CD4-positive, alpha-beta memory T cell (primary cell): Measurements from ENCODE around the gene AOC2. TPM values are rescaled to one million over a fixed set of nuclear protein-coding genes. Genes with fewer than 3 reads are reported as not detected.
"Not testable (repeated sequence)": the region's sequence is repeated elsewhere in the genome, so short reads cannot be mapped to it uniquely, and the experiment has no call there.

ENCODE experiments used
- CTCF ChIA-PET: fragments of 350-600 bp; sonication (Branson Sonifier 250); formaldehyde crosslinking; loops from one replicate; lab custom pipeline; 2021; ENCODE audit warnings: inconsistent platforms; ENCODE audit not compliant: partially characterized antibody; lab: Charles Lee
- POLR2A ChIA-PET: fragments of 350-600 bp; sonication (Branson Sonifier 250); formaldehyde crosslinking; loops from one replicate; lab custom pipeline; 2021; ENCODE audit not compliant: partially characterized antibody; lab: Charles Lee
- DNase-seq, 5 donors: peaks; one replicate each; pipeline versions ENCODE4 v3.0.0 to v3.0.0-alpha.2; 2020 to 2022; ENCODE audit warnings: mixed read lengths in 1 of 5
- H3K27ac ChIP-seq: one replicate; pipeline ENCODE4 v1.7.0; 2013; ENCODE audit warnings: low read depth, low read length
- H3K27me3 ChIP-seq: 2 replicates; pipeline ENCODE4 v1.7.0; 2013; ENCODE audit warnings: mild to moderate bottlenecking, low read length, moderate library complexity; ENCODE audit not compliant: insufficient read depth
- H3K36me3 ChIP-seq: 2 replicates; pipeline ENCODE4 v1.7.0; 2013; ENCODE audit warnings: mild to moderate bottlenecking, low read length, moderate library complexity; ENCODE audit not compliant: insufficient read depth
- H3K4me1 ChIP-seq: 2 replicates; pipeline ENCODE4 v1.7.0; 2013; ENCODE audit warnings: mild to moderate bottlenecking, low read length, moderate library complexity; ENCODE audit not compliant: insufficient read depth
- H3K4me3 ChIP-seq, 2 donors: one replicate each; pipeline ENCODE4 v1.7.0; 2013; ENCODE audit warnings: low read length in 2 of 2, mild to moderate bottlenecking in 1 of 2
- H3K9me3 ChIP-seq, 2 donors: one replicate each; pipeline ENCODE4 v1.7.0; 2013; ENCODE audit warnings: low read length in 2 of 2, control low read depth in 1 of 2; ENCODE audit not compliant: control insufficient read depth in 1 of 2
- H3K27ac Mint-ChIP-seq, 7 donors: one replicate each; pipeline ENCODE4 v1.8.0; 2020 to 2021; ENCODE audit warnings: mixed read lengths in 7 of 7, mild to moderate bottlenecking in 6 of 7, inconsistent platforms in 3 of 7, moderate library complexity in 3 of 7
- H3K27me3 Mint-ChIP-seq, 2 donors: one replicate each; pipeline ENCODE4 v1.8.0; 2020 to 2021; ENCODE audit warnings: mixed read lengths in 2 of 2
- H3K36me3 Mint-ChIP-seq, 2 donors: one replicate each; pipeline ENCODE4 v1.8.0; 2020 to 2021; ENCODE audit warnings: mixed read lengths in 2 of 2, inconsistent platforms in 1 of 2, mild to moderate bottlenecking in 1 of 2
- H3K4me1 Mint-ChIP-seq, 4 donors: one replicate each; pipeline ENCODE4 v1.8.0; 2020 to 2021; ENCODE audit warnings: mixed read lengths in 4 of 4, mild to moderate bottlenecking in 1 of 4
- H3K4me3 Mint-ChIP-seq, 8 donors: one replicate each; pipeline ENCODE4 v1.8.0; 2020 to 2021; ENCODE audit warnings: mixed read lengths in 8 of 8, mild to moderate bottlenecking in 7 of 8, moderate library complexity in 6 of 8, inconsistent platforms in 3 of 8
- H3K9me3 Mint-ChIP-seq, 8 donors: one replicate each; pipeline ENCODE4 v1.8.0; 2020 to 2021; ENCODE audit warnings: mixed read lengths in 8 of 8, mild to moderate bottlenecking in 5 of 8, inconsistent platforms in 3 of 8, moderate library complexity in 1 of 8
- intact Hi-C: fragments of 100-400 bp; cut with micrococcal nuclease; formaldehyde crosslinking; loops from one replicate; pipeline ENCODE4 v1.15.1; 2023
- polyA plus RNA-seq, 2 donors: library from polyadenylated mRNA; unstranded; fragments of 300-500 nt; fragmentation: Illumina TruSeq; gene quantifications; one replicate each; pipeline ENCODE4 v1.2.3, GENCODE V29; 2021
- total RNA-seq, 2 experiments: library from RNA; stranded (reverse); gene quantifications; one replicate each; pipeline ENCODE4 v1.2.3, GENCODE V29; 2021

AOC2 gene
- total and polyA plus RNA-seq, 4 experiments from 2014 or later: 0.17 to 2.7 (median 2.7) TPM; not detected in 1

DNA sequence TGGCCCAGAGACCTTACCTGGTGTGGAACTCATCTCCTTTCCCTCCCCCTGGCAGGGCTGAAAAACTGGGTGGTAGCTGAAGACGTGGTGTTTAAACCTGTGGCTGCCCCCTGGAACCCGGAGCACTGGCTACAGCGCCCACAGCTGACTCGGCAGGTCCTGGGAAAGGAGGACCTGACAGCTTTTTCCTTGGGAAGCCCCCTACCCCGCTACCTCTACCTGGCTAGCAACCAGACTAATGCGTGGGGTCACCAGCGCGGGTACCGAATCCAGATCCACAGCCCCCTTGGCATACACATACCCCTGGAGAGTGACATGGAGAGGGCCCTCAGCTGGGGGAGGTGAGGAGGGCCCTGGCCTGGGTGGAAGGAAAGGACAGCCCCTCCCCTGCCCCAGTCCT lies 4.7 kb downstream of the AOC2 start:
- H3K4me3 ChIP-seq: no peak overlapping the region
- H3K27me3 ChIP-seq: no peaks in the 10 kb centered on the region
- H3K36me3 ChIP-seq: peaks cover 4% of the 10 kb centered on the region
- peaks cover 0 to 3% of the 10 kb centered on the region in 2 donors for H3K27me3 Mint-ChIP-seq
- peak overlapping the region in 1 of 7 donors; percentile 17 for H3K27ac Mint-ChIP-seq
- no peaks in the 10 kb centered on the region for H3K4me1 ChIP-seq
- intact Hi-C loops: no loop called here
- no peaks in the 10 kb centered on the region for H3K9me3 ChIP-seq
- ChIA-PET CTCF (no interaction called here), POLR2A (no interaction called here)
- H3K27ac ChIP-seq: no peak overlapping the region
- H3K9me3 Mint-ChIP-seq: no peaks in the 10 kb centered on the region
- peaks cover 3 to 20% of the 10 kb centered on the region in 2 donors for H3K36me3 Mint-ChIP-seq
- peaks cover 0 to 8% (median 4%) of the 10 kb centered on the region in 4 donors for H3K4me1 Mint-ChIP-seq
- no peak overlapping the region for H3K4me3 Mint-ChIP-seq
- no peak for DNase-seq

DNA sequence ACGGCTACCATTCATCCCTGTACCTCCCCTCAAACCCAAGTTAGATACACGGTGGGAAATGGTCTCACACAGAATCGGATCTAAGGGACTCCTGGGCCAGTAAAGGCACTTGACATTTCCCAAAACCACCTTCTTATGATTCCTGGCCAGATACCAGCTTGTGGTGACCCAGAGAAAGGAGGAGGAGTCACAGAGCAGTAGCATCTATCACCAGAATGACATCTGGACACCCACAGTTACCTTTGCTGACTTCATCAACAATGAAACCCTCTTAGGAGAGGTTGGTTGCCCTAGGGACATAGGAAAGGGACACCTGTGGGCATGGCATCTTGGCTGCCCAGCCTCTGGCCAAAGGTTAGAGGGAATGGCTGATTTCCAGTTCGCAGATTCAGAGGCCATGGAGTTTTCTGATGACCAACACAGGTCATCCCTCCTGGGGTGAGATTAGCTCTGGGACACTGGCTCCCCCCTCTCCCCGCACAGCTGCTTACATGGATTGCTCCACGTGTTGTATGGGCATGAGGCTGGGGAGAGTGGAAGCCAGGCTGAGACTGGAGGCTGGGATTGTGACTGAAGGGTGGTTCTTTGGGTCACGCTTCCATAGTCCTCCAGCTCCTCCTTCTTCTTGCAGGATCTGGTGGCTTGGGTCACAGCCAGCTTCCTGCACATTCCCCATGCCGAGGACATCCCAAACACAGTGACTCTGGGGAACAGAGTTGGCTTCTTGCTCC lies 5.2 kb downstream of the AOC2 start:
- DNase-seq: no peak
- peaks cover 0 to 3% of the 10 kb centered on the region in 2 donors for H3K27me3 Mint-ChIP-seq
- H3K27ac Mint-ChIP-seq: peak overlapping the region in 2 of 7 donors; percentile 17 to 48
- no peaks in the 10 kb centered on the region for H3K9me3 Mint-ChIP-seq
- Histone ChIP-seq H3K4me1 (no peaks in the 10 kb centered on the region), H3K36me3 (no peaks in the 10 kb centered on the region), H3K27me3 (no peaks in the 10 kb centered on the region), H3K27ac (no peak overlapping the region), H3K9me3 (no peaks in the 10 kb centered on the region), H3K4me3 (no peak overlapping the region)
- no peak overlapping the region for H3K4me3 Mint-ChIP-seq
- intact Hi-C loops: no loop called here
- ChIA-PET CTCF (no interaction called here), POLR2A (no interaction called here)
- peaks cover 0 to 8% (median 4%) of the 10 kb centered on the region in 4 donors for H3K4me1 Mint-ChIP-seq
- peaks cover 0 to 14% of the 10 kb centered on the region in 2 donors for H3K36me3 Mint-ChIP-seq

DNA sequence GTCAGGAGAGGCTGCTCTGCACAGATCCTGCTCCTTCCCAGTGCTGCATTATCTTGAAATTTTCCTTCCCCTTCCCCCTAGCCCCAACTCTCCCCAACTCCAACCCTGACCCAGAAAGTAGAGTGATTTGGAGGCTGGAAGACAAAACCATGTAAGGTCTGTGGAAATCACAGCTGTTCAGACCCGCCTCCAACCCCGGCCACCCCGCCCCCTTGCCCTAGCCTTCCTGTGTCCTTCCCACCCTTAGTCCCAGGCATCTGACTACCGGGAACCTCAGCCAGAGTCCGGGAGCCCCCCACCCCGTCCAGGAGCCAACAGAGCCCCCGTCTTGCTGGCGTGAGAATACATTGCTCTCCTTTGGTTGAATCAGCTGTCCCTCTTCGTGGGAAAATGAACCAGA lies 6.6 kb downstream of the AOC2 start, which contains the start of gene AOC3:
Gene AOC3 (plus strand): TSS at position 246 of the 400 bp plus-strand sequence. CDS start 145 bp downstream, at position 391.
- Histone ChIP-seq H3K36me3 (no peaks in the 10 kb centered on the region), H3K4me1 (no peaks in the 10 kb centered on the region), H3K9me3 (no peaks in the 10 kb centered on the region), H3K27ac (no peak within 1 kb of the TSS), H3K4me3 (no peak within 1 kb of the TSS), H3K27me3 (no peaks in the 10 kb centered on the region)
- no peak for DNase-seq
- H3K4me3 Mint-ChIP-seq: no peak within 1 kb of the TSS
- no peaks in the 10 kb centered on the region for H3K9me3 Mint-ChIP-seq
- CTCF ChIA-PET: no interaction called here
- intact Hi-C loops: no loop called here
- H3K27ac Mint-ChIP-seq: no peak within 1 kb of the TSS
- H3K36me3 Mint-ChIP-seq: peaks cover 0 to 4% of the 10 kb centered on the region in 2 donors
- POLR2A ChIA-PET: no interaction called here
- H3K4me1 Mint-ChIP-seq: peaks cover 0 to 2% (median 2%) of the 10 kb centered on the region in 4 donors
- H3K27me3 Mint-ChIP-seq: peaks cover 2 to 3% of the 10 kb centered on the region in 2 donors

DNA sequence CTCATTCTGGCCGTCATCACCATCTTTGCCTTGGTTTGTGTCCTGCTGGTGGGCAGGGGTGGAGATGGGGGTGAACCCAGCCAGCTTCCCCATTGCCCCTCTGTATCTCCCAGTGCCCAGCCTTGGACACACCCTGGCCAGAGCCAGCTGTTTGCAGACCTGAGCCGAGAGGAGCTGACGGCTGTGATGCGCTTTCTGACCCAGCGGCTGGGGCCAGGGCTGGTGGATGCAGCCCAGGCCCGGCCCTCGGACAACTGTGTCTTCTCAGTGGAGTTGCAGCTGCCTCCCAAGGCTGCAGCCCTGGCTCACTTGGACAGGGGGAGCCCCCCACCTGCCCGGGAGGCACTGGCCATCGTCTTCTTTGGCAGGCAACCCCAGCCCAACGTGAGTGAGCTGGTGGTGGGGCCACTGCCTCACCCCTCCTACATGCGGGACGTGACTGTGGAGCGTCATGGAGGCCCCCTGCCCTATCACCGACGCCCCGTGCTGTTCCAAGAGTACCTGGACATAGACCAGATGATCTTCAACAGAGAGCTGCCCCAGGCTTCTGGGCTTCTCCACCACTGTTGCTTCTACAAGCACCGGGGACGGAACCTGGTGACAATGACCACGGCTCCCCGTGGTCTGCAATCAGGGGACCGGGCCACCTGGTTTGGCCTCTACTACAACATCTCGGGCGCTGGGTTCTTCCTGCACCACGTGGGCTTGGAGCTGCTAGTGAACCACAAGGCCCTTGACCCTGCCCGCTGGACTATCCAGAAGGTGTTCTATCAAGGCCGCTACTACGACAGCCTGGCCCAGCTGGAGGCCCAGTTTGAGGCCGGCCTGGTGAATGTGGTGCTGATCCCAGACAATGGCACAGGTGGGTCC lies 7.2 kb downstream of the AOC2 start:
- H3K4me3 ChIP-seq, H3K9me3 ChIP-seq, H3K27me3 ChIP-seq, H3K4me3 Mint-ChIP-seq, POLR2A ChIA-PET, CTCF ChIA-PET, DNase-seq, H3K36me3 ChIP-seq, H3K27ac Mint-ChIP-seq, H3K27me3 Mint-ChIP-seq, H3K4me1 ChIP-seq, intact Hi-C loops, H3K4me1 Mint-ChIP-seq, H3K36me3 Mint-ChIP-seq, H3K27ac ChIP-seq, H3K9me3 Mint-ChIP-seq: not testable (repeated sequence)

DNA sequence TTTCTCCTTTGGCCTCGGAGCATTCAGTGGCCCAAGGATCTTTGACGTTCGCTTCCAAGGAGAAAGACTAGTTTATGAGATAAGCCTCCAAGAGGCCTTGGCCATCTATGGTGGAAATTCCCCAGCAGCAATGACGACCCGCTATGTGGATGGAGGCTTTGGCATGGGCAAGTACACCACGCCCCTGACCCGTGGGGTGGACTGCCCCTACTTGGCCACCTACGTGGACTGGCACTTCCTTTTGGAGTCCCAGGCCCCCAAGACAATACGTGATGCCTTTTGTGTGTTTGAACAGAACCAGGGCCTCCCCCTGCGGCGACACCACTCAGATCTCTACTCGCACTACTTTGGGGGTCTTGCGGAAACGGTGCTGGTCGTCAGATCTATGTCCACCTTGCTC lies 8.0 kb downstream of the AOC2 start:
- Histone ChIP-seq H3K4me3 (no peak overlapping the region), H3K27ac (no peak overlapping the region), H3K36me3 (no peaks in the 10 kb centered on the region), H3K27me3 (no peaks in the 10 kb centered on the region), H3K4me1 (no peaks in the 10 kb centered on the region), H3K9me3 (no peaks in the 10 kb centered on the region)
- no peak for DNase-seq
- peaks cover 3 to 5% of the 10 kb centered on the region in 2 donors for H3K27me3 Mint-ChIP-seq
- intact Hi-C loops: no loop called here
- H3K4me3 Mint-ChIP-seq: no peak overlapping the region
- H3K27ac Mint-ChIP-seq: no peak overlapping the region
- POLR2A ChIA-PET: no interaction called here
- CTCF ChIA-PET: no interaction called here
- no peaks in the 10 kb centered on the region for H3K4me1 Mint-ChIP-seq
- H3K9me3 Mint-ChIP-seq: no peaks in the 10 kb centered on the region
- H3K36me3 Mint-ChIP-seq: no peaks in the 10 kb centered on the region

DNA sequence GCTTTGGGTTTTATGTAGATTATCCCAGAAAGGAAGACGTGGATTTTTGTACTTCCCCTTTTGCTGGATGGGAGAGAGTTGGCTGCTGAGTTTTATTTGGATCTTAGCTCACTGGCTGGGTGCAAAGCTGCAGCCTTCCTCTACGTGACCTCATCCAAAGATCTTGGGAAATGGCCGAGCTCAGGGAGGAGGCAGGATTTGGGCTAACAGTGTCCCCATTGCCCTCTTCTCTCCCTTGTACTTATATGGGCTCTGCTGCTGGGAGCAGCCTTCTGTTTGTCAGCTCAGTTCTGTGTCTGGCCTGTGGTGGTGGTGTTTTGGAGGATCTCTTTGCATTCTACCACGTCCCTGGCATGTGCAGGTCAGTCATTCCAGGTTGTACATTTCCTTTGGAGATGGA lies 8.6 kb downstream of the AOC2 start:
- no peak overlapping the region for H3K4me3 ChIP-seq
- no peaks in the 10 kb centered on the region for H3K9me3 Mint-ChIP-seq
- POLR2A ChIA-PET: no interaction called here
- H3K4me1 Mint-ChIP-seq: no peaks in the 10 kb centered on the region
- intact Hi-C loops: no loop called here
- H3K4me1 ChIP-seq: no peaks in the 10 kb centered on the region
- peaks cover 3 to 5% of the 10 kb centered on the region in 2 donors for H3K27me3 Mint-ChIP-seq
- H3K27ac ChIP-seq: no peak overlapping the region
- no peaks in the 10 kb centered on the region for H3K9me3 ChIP-seq
- CTCF ChIA-PET: no interaction called here
- no peak overlapping the region for H3K4me3 Mint-ChIP-seq
- DNase-seq: no peak
- no peaks in the 10 kb centered on the region for H3K27me3 ChIP-seq
- no peak overlapping the region for H3K27ac Mint-ChIP-seq
- no peaks in the 10 kb centered on the region for H3K36me3 ChIP-seq
- no peaks in the 10 kb centered on the region for H3K36me3 Mint-ChIP-seq

DNA sequence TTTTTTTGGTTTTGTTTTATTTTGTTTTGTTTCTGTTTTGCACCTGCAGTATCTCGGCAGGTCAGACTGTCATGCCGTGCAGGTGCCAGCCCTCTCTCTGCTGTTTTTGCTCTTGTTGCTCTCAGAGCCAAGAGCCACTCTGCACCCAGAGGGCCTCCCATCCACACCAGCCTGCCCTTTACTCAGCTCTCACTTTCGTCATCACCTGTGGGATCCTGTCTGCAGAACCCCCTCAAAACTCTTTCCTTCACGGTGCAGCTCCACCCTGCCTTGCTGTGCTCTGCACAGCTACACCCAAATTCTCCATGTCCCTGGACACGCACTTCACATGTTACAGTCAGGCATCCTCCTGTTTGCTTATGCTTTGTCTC lies 9.2 kb downstream of the AOC2 start:
- no peaks in the 10 kb centered on the region for H3K4me1 Mint-ChIP-seq
- Histone ChIP-seq H3K27ac (no peak overlapping the region), H3K27me3 (no peaks in the 10 kb centered on the region), H3K36me3 (no peaks in the 10 kb centered on the region), H3K4me3 (no peak overlapping the region), H3K4me1 (no peaks in the 10 kb centered on the region), H3K9me3 (no peaks in the 10 kb centered on the region)
- intact Hi-C loops: no loop called here
- H3K36me3 Mint-ChIP-seq: no peaks in the 10 kb centered on the region
- ChIA-PET POLR2A (no interaction called here), CTCF (no interaction called here)
- no peaks in the 10 kb centered on the region for H3K9me3 Mint-ChIP-seq
- H3K4me3 Mint-ChIP-seq: no peak overlapping the region
- DNase-seq: no peak
- peaks cover 4 to 5% of the 10 kb centered on the region in 2 donors for H3K27me3 Mint-ChIP-seq
- peak overlapping the region in 1 of 7 donors; percentile 80 for H3K27ac Mint-ChIP-seq
